ENCODE data around the gene CRNKL1. TPM values are rescaled to one million over a fixed set of nuclear protein-coding genes. Genes with fewer than 3 reads are reported as not detected.

CRNKL1 gene
- total RNA-seq, 2 experiments from 2014 or later, result 21.1 to 23.3 TPM

DNA sequence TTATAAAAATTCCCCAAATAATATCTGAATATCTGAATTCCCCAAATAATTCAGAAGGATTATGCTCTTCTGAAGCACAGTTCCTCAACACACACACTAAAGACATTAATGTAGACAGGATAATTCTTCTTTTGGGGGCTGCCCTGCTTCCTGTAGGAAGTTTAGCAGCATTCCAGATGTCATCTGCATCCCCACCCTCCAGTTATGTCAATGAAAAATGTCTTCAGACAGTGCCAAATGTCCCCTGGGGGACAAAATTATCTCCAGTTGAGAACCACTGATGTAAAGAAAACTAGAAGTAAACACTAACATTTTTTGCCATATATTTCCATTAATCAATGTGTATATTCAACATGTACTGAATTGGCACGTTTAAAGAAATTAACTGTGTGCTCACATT lies 61.0 kb downstream of the CRNKL1 start:
- POLR2A ChIA-PET, result no interaction called here
- Mint-ChIP-seq H3K27ac (no peak overlapping the region), H3K27me3 (peaks cover 11% of the 10 kb centered on the region), H3K9me3 (no peaks in the 10 kb centered on the region), H3K4me3 (no peak overlapping the region), H3K4me1 (ENCODE audit: low read depth) (no peaks in the 10 kb centered on the region), H3K36me3 (ENCODE audit: low read depth) (no peaks in the 10 kb centered on the region)
- TF ChIP-seq, protein P1, sequence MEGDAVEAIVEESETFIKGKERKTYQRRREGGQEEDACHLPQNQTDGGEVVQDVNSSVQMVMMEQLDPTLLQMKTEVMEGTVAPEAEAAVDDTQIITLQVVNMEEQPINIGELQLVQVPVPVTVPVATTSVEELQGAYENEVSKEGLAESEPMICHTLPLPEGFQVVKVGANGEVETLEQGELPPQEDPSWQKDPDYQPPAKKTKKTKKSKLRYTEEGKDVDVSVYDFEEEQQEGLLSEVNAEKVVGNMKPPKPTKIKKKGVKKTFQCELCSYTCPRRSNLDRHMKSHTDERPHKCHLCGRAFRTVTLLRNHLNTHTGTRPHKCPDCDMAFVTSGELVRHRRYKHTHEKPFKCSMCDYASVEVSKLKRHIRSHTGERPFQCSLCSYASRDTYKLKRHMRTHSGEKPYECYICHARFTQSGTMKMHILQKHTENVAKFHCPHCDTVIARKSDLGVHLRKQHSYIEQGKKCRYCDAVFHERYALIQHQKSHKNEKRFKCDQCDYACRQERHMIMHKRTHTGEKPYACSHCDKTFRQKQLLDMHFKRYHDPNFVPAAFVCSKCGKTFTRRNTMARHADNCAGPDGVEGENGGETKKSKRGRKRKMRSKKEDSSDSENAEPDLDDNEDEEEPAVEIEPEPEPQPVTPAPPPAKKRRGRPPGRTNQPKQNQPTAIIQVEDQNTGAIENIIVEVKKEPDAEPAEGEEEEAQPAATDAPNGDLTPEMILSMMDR (IDR thresholded peaks at IDR 0.05), result no peak
- DNase-seq (no peak), ATAC-seq (no peak)
- CTCF ChIA-PET, result interaction anchor here (1.5 kb wide), 1 partner anchor 56 kb away, joined by 3 read pairs; no protein-coding TSS in a partner anchor
- intact Hi-C loops (cut with micrococcal nuclease), result loop anchor here (10.0 kb wide), 1 partner anchor 297 kb away; no protein-coding TSS in a partner anchor

DNA sequence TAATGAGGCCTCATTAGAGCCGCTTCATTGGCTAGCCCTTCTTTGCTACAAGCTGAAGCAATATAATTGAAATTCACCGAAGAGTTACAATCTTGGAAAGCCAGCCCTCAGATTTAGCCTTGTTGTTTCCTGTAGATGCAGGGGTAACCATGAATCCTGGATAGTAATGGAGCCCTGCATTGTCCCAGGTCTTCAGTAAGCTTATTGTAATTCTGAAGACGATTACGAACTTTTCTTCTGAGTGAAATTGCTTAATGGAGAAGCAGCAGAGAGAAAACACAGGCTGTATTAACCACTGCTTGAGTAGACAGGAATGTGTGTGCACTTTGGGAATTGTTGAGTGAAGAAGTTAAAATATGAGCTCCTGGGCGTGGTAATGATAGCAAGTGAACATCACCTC lies 61.4 kb downstream of the CRNKL1 start:
- ChIA-PET POLR2A (no interaction called here), CTCF (no interaction called here)
- H3K4me1 Mint-ChIP-seq (ENCODE audit: low read depth), result no peaks in the 10 kb centered on the region
- peaks cover 11% of the 10 kb centered on the region for H3K27me3 Mint-ChIP-seq
- TF ChIP-seq, protein P1 (IDR thresholded peaks at IDR 0.05), result no peak
- DNase-seq, result no peak
- intact Hi-C loops (cut with micrococcal nuclease), result loop anchor here (10.0 kb wide), 1 partner anchor 296 kb away; no protein-coding TSS in a partner anchor
- no peaks in the 10 kb centered on the region for H3K9me3 Mint-ChIP-seq
- no peaks in the 10 kb centered on the region for H3K36me3 Mint-ChIP-seq (ENCODE audit: low read depth)
- H3K4me3 Mint-ChIP-seq, result no peak overlapping the region
- no peak overlapping the region for H3K27ac Mint-ChIP-seq
- no peak for ATAC-seq

DNA sequence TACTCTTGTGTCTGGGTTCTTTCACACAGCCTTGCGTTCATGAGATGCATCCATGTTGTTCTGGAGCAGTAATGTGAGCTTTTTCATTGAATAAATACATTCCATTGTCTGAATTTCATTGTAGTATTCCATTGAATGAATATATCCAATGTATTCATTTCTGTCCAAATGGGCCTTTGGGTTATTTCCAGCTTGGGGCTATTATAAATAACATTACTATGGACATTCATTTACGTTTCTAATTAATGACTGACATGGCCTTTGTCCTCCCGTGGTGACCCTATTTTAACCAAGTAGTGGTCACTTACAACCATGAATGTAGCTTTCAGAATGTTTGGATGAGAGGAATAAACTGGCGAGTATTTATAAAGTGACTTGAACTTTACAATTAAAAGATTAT lies 65.2 kb downstream of the CRNKL1 start:
- ATAC-seq (no peak), DNase-seq (no peak)
- Mint-ChIP-seq H3K27ac (no peak overlapping the region), H3K36me3 (ENCODE audit: low read depth) (no peaks in the 10 kb centered on the region), H3K9me3 (no peaks in the 10 kb centered on the region), H3K4me1 (ENCODE audit: low read depth) (no peaks in the 10 kb centered on the region), H3K27me3 (peaks cover 9% of the 10 kb centered on the region), H3K4me3 (no peak overlapping the region)
- POLR2A ChIA-PET, result no interaction called here
- TF ChIP-seq, protein P1 (IDR thresholded peaks at IDR 0.05), result no peak
- CTCF ChIA-PET, result no interaction called here
- intact Hi-C loops (cut with micrococcal nuclease), result no loop called here

DNA sequence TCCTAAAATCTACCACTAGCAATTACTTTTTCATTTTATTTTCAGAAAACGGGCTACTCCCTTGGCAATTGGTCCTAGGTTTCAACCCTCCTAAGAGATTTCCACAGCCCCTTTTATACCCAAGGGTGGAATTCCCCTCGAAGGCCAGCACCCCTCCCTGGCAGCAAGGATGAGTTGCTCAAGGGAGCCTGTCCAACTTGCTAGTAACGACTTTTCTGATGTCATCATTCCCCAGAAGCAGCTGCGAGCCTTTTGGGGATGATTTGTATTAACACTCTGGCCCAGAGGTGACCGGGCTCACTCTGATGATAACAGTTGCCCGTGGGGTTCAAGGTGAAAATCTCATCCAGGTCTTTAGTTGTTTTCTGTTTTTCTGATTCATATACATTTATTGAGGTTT lies 65.8 kb downstream of the CRNKL1 start:
- H3K27ac Mint-ChIP-seq, result no peak overlapping the region
- intact Hi-C loops (cut with micrococcal nuclease), result no loop called here
- no peaks in the 10 kb centered on the region for H3K4me1 Mint-ChIP-seq (ENCODE audit: low read depth)
- no peak overlapping the region for H3K4me3 Mint-ChIP-seq
- H3K36me3 Mint-ChIP-seq (ENCODE audit: low read depth), result no peaks in the 10 kb centered on the region
- TF ChIP-seq, protein P1 (IDR thresholded peaks at IDR 0.05), result no peak
- ChIA-PET CTCF (no interaction called here), POLR2A (no interaction called here)
- peaks cover 9% of the 10 kb centered on the region for H3K27me3 Mint-ChIP-seq
- ATAC-seq (no peak), DNase-seq (no peak)
- H3K9me3 Mint-ChIP-seq, result no peaks in the 10 kb centered on the region

Other genes starting within 250 kb of the CRNKL1 start
- 100 to 1,000 TPM in 1 of 2 experiments, 10 to 100 TPM in 1; 99.8 to 100 TPM for gene NAA20, start 35.1 kb downstream of the CRNKL1 start, total RNA-seq
- gene CFAP61, start 66 bp upstream of the CRNKL1 start, total RNA-seq, result not detected